PFSK-1 (cell line): ENCODE data around the gene LRRC17.

ENCODE experiments used
- POLR2AphosphoS5 ChIP-seq: IDR thresholded peaks from 2 replicates; pipeline ENCODE4 v1.6.1; 2012; ENCODE audit warnings: low read depth, mild to moderate bottlenecking, control low read depth, low read length, moderate library complexity
- REST ChIP-seq, 2 experiments: IDR thresholded peaks; 2 replicates each; pipeline versions ENCODE4 v1.6.1 to v1.8.0; 2011 to 2012; ENCODE audit warnings: low read depth in 2 of 2, low read length in 2 of 2, control low read depth in 1 of 2, inconsistent platforms in 1 of 2, mild to moderate bottlenecking in 1 of 2, moderate library complexity in 1 of 2; ENCODE audit not compliant: insufficient read depth in 1 of 2
- TAF1 ChIP-seq: IDR thresholded peaks from 2 replicates; pipeline ENCODE4 v1.6.1; 2012; ENCODE audit warnings: low read length, control low read depth, borderline replicate concordance; ENCODE audit not compliant: insufficient read depth

GRCh38 chr7:102988088-102988487 lies 75.3 kb downstream of the LRRC17 start:
- TF ChIP-seq REST (IDR thresholded peaks at IDR 0.05; ENCODE audit: insufficient read depth in 1 of 2, low read depth in 2 of 2, low read length in 2 of 2) = no peak
- no peak for TF ChIP-seq TAF1
- no peak for TF ChIP-seq POLR2AphosphoS5
